ENCODE measurements around the gene HRC. TPM values are rescaled to one million over a fixed set of nuclear protein-coding genes. Genes with fewer than 3 reads are reported as not detected.
"Not testable (repeated sequence)": the region's sequence is repeated elsewhere in the genome, so short reads cannot be mapped to it uniquely, and the experiment has no call there.

HRC gene
- polyA plus RNA-seq, 3 donors = 24.8 to 36.4 (median 33.1) TPM

DNA sequence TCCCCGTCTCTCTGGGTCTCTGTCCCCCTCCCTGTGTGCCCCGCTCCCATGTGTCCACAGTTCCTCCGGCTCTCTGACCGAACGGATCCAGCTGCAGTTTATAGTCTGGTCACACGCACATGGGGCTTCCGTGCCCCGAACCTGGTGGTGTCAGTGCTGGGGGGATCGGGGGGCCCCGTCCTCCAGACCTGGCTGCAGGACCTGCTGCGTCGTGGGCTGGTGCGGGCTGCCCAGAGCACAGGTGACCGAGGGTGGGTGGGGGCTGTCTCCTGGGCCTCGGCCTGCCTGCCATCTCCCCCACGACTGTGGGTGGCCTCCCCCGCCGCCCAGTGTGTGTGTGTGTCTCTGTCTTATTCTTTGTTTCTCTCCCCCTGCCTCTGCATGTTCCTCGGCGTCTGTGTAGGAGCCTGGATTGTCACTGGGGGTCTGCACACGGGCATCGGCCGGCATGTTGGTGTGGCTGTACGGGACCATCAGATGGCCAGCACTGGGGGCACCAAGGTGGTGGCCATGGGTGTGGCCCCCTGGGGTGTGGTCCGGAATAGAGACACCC is 12.7 kb upstream of the HRC start:
- DNase-seq = no peak

DNA sequence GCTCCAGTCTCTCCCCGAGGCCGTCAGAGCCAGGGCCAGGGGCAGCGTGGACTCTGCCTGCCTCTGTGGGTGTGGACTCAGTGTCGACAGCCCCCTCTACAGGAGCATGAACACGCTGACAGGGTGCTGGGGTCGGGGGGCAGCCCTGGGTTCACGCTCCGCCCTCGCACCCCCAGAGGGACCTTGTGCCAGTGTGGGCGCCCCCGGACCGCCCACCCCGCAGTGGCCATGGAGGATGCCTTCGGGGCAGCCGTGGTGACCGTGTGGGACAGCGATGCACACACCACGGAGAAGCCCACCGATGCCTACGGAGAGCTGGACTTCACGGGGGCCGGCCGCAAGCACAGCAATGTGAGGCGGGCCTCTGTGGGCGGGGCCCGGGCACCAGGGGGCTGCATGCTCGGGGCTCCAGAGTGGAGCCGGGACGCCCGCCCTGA is 10.7 kb upstream of the HRC start:
- DNase-seq = no peak

DNA sequence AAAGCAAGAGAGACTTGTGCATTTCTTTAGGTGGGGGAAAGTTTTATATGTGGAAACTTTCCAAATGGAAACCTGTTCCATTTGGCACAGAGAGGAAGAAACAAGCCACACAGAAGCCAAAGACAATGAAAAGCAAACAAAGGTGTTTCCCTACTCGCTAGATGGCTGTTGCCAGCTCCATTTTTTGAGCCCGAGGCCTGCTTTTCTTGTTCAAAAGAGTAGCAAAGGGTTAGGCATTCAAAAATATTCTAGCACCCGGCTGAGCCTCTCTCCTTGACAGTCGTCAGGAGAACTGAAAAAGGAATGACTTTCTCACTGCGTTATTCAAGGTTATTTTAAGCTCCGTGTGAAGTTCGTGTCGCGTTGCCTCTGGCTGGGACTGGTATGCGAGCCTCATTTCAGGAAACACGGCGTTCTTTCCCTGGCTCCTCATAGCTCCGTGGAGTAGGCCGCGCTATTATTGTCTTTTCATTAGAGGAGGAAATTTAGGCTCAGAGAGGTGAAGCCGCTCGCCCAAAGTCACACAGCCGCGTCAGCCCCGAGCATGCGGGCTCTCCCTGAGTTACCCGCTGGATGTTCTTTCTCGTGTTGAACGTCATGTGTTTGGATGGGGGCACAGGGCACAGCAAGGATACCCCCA is 10.0 kb upstream of the HRC start:
- no peak for DNase-seq

DNA sequence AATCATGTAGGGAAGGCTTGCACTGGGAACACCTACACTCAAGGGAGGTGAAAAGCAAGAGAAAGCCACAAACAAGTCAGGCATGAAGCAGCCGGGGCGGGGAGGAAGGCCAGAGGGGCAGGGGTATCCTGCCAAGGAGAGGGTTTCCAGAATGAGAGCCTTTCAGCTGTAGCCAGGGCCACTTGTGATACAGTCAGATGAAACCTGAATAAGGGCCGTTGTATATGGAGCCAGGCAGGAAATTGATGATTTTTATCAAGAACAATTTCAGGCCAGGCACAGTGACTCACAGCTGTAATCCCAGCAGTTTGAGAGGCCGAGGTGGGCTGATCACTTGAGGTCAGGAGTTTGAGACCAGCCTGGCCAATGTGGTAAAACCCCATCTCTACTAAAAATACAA is 6.8 kb upstream of the HRC start:
- no peak for DNase-seq

DNA sequence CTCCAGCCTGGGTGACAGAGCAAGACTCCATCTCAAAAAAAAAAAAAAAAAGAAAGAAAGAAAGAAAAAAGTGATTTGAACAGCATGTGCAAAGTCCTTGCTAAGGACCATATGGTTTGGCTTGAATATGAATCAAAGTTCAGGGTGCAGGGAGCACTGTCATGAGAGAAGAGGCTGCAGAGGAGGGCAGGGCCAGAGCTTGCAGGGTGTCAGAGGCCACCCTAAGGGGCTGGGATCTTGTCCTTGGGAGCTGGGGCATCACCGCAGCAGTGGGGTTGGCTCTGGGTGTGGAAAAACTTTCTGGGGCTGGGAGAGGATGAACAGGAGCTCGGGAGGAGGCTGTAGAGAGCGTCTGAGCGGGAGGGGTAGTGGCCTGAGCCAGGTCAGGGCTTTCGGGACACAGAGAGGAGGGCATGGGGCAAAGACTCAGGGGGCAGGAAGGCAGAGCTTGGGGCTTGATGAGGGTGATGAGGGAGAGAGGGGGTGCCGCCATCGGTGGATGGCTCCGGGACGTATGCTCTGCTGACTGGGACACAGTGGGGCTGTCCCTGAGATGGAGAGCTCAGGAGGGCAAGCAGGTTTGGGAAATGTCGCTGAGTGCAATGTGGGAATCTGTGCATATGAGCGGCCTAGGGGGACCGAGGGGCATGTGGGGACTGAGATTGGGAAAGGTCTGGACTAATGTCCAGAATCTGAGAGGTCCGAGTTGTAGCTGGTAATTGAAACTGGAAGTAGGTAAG is 5.4 kb upstream of the HRC start:
- no peak for DNase-seq

DNA sequence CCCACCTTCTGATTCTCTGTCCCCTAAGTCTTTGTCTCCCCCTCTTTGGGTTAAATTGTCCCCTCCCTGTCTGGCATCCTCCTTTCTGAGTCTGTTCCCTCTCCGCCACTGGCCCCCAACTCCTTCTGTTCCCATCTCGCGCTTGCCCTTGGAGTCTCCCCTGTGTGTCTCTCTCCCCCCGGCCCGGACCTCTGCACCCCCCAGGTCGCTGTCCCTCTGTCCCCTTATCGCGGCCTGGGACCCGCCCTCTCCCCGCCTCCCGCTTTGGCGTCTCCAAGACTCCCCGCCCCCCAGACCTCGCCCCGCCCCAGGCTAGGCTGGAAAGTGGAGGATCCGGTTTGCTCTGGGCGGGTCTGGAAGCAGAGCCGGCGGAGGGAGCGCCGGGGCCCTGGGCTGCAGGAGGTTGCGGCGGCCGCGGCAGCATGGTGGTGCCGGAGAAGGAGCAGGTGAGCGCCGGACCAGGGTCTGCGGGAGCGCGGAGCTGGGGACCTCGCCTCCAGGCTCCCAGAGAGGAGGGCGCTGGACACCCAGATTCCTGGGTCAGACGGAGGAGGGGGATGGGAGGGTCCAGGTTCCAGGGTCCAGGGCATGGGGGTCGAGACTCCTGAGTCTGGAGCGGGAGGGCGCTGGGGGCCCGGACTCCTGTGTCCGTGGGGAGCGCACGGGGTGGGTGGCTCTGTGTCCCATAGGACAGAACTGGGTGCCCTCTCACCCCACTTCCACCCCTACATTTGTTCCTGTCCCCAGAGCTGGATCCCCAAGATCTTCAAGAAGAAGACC is 2.4 kb upstream of the HRC start, which contains the start of gene TRPM4:
Gene TRPM4, plus strand, starts transcription at position 348 of the 780 bp plus-strand sequence. Its CDS starts 75 bp downstream, at position 423.
- DNase-seq = peak; percentile 91

DNA sequence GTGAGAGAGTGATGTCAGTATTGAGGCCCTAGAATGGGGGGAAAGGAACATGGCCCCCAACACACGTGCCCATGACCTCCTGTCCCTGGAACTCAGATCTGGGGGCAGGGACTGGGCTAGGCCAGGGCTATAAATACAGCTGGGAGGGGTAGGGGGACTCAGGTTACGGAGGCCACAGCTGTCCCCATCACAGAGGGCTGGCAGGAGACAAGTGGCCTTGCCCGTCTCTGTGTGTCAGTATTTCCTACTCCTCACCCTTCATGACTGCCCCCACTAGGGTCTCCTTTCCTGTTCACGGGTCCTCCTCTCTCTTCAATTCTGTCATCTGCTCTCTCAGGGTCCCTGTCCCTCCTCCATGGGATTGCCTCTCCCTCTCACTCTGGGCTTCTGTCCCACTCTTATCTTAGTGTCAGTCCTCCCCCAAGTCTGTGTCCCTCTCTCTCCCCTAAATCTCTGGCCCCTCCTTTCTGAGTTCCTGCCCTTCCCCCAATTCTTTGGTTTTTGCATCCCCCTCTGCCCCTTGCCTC is 687 bp upstream of the HRC start:
- DNase-seq = no peak

DNA sequence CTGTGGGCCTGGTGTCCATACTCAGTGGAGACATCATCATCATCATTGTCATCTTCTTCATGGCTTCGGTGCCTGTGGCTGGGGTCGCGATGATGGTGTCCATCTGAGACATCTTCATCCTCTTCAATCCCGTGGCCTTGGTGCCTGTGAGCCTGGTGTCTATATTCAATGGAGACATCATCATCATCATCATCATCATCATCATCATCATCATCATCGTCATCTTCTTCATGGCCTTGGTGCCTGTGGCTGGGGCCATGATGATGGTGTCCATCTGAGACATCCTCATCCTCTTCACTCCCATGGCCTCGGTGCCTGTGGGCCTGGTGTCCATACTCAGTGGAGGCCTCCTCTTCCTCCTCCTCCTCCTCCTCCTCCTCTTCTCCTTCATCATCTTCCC is 917 bp downstream of the HRC start:
- DNase-seq = no peak

DNA sequence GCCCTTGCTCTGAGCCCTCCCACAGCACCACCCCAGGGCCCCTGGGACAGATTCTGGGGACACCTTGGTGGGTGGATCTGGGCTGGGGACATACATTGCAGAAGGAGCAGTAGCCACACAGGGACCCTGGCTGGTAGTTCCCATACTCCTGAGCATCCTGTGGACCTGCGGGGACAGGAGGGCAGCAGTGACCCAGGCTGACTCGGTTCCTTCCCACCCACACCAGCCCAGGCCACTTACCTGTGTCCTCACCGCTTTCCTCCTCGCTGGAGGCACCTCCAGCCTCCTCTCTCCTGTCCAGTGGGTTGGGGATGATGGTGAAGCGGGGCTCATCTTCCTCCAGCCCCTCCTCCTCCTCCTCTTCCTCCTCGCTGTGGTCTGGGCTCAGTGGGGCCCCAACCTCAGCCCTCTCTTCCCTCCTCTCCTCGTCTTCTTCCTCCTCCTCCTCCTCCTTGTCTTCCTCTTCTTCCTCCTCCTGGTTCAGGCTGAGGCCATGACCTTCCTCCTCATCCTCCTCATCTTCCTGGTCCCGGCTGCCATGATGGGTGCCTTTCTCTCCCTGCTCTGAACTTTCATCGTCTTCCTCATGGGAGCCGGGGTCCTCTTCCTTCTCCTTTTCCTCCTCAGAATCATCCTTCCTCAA is 1.9 kb downstream of the HRC start:
- no peak for DNase-seq

DNA sequence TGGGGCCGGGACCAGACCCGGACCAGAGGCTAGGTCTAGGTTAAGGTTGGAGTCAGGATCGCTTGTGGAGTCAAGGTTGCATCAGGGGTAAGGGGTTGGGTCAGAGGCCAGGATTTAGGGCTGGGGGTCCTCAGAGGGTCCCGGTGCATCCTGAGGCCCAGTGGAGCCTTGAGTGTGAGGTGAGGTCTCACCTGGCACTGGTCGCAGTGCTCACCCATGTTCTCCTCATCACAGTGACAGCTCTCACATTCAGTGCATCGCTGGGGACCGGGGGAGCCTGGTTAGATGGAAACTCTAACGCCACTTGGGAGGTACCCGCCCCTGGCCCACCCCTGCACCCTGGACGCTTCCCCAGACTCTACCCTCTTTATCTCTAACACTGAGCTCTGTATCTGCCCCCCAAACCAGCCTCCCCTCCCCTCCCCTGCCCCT is 3.1 kb downstream of the HRC start:
- no peak for DNase-seq

DNA sequence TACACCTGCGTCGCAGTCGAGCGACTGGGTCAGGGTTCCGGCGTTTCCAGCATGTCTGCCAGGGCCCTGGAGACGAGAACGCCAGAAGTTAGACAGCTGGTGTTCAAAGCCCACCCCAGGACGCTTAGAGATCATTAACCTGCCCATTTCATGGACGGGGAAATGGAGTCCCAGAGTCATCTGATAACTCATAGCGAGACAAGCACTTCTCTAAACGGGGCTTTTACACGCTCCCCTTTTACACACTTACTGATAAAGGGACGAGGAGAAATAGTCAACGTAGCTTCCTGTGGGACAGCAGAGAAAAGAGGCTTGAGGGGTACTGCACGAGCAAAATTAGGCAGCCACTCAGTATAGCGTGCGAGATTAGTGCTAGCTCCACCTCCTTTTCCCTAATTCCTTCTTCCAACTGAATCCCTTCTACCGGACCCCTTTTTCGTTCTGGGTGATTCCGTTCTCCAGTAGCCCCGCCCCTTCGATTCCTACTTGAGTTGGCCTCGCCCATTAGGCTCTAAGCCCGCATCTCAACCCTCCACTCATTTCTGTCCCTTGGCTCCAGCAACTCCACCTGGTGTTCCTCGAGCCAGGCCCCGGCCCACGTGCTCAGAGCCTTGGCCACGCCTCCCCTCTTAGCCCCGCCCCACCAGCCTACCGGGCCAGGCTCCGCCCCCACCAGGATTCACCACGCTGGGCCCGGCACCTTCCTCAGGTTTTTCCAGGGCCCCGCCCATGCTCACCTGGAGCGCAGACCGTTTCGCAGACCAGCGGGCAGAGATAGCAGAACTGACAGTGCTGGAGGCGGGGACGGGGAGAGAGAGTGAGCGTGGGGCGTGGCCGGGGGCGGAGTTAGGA is 3.7 kb downstream of the HRC start:
- DNase-seq = no peak

DNA sequence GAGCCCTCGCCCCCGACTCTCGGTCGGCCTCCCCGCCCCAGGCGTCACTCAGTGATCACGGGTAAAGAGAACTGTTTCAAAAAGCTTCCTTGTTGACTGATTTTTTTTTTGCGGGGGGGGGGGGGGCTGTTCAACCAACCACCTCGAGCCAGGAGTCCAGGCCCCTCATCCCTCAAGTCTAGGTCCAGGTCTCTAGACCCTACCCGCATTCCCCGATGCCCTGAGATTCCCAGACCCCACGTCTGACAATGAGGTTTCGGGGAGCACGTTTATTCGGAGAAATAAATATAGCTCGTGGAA is 4.3 kb downstream of the HRC start:
- DNase-seq = no peak

DNA sequence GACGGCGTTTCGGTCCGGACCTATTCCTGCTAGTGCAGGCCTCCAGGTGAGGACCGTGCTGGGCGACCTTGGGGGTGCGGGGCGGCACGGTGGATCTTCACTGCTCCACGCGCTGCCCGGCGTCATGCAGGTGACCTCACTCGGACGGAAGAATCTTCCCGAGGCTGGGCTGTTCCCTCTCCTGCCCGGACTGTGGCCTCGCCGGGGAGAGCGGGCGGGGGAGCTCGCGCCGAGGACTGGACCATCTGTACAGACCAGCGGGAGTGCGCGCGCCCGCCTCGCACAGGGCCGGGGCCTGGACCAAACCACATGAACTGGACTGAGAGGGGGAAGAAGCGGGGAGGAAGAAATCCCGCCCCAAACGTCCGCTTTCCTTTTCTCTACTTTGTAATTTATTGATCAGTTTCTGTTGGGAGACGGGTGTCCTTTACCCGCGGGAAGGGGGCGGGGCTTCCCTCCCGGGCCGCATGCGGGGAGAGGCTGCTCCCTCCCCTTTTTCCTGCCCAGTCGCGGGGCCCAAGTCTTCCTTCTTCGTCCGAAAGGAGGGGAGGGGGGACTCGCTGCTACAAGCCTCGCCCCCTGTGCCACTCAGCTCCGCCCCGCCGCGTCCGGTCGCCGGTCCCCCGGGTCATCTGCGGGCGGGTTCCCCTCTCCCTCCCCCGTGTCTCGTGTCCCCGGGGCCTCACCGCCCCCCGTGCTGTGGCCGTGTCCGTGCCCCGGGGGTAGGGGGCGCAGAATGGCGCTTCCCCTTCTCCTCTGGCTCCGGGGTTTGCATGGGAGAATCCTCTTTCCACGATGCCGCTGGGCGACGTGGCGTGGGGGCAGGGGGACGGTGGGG is 4.9 kb downstream of the HRC start:
- peak; percentile 91 for DNase-seq

DNA sequence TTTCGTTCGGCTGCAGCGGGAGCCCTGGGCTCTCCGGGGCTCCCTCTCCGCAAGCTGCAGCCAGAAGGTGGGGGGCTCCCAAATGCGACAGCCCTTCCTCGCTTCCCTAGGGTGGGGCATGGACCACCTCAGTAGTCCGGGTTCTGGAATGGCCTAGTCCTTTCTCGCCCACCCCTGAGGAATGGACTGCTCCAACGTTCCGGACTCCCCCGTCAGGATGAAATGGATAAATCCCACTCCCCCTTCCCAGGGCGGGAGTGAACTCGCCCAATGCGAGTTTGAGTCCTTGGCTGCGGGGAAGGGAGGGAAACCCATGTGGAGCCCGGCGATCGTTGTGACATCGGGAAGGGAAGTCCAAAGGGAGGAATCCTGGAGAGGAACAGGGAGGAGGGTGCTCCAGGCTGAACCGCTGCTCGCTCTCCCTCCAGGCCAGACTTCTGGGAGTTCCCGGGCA is 5.5 kb downstream of the HRC start:
- peak; percentile 92 for DNase-seq

DNA sequence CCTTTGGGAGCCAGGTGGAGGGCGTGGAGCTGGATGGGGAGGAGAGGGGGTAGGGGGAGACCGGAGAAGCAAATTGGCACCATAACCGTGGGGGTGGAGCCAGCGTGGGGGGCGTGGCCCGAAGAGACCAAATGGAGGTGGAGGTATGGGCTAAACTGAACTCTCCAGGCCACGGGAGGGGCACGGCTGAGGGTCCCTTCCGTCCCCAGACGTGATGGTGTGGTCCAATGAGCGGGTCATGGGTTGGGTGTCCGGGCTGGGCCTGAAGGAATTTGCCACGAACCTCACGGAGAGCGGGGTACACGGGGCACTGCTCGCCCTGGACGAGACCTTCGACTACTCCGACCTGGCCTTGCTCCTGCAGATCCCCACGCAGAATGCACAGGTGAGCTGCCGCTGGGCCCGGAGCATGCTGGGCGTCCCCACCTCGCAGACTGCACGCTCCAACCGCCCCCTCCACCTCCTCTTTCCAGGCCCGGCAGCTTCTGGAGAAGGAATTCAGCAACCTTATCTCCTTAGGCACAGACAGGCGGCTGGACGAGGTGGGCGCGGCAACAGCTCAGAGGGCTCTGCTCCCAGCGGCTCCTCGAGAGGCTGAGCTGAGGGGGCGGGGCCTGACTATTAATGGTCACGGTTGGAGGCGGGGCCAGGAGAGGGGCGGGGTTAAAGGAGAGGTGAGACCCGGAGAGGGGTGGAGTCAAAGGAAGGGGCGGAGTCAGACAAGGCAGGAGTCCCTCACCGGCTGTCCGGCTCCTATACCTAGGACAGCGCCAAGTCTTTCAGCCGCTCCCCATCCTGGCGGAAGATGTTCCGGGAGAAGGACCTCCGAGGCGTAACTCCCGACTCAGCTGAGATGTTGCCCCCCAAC is 6.2 kb downstream of the HRC start:
- peak; percentile 97 for DNase-seq

DNA sequence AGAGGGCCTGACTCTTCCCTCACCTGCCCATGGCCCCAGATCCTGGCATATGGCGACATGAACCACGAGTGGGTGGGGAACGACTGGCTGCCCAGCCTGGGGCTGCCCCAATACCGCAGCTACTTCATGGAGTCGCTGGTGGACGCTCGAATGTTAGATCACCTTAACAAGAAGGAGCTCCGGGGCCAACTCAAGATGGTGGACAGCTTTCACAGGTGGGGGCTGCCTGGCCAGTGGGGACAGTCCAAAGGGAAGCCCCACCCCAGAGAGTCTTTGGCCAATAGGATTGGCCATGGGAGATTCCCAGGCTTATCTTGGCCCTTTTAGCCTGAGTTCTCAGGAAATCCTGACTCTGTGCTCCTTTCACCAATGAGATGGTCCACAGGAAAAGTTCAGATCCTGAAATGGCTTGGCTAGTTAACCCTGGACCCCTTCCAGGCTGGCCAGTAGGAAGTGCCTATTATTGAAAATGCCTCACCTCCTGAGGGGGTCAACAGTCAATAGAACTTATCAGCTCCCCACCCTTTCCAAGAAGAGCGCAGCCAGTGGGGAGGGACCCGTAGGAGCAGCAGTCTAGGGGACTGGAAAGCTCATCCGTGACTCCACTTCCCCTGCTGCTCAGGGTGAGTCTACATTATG is 7.0 kb downstream of the HRC start:
- DNase-seq = no peak

DNA sequence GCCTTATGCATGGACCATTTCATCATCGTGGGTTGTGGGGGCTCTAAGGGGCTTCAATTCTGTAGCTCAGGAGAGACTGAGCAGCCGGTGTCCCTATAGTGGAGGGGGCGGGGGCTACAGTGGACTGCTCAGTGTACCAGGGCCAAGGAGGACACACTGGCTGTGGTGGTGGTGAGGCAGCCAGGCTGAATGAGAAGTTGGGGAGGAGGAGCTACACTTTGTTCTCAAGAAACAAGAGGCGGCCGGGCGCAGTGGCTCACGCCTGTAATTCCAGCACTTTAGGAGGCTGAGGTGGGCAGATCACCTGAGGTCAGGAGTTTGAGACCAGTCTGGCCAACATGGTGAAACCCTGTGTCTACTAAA is 8.8 kb downstream of the HRC start:
- not testable (repeated sequence) for DNase-seq

All from renal pelvis (tissue), 4 donors.